Stimulated activated CD4-positive, alpha-beta T cell treated with anti-CD3 and anti-CD28 coated beads, Interleukin-2, amount 100 ng/mL, for 24 hours (primary cell): ENCODE results near the gene MATN1.

Experiments
- DNase-seq, 2 donors: peaks; one replicate each; pipeline ENCODE4 v3.0.0-alpha.2; 2020

Gene MATN1

GRCh38 chr1:30730346-30731108 is 7.1 kb upstream of the MATN1 start:
- DNase-seq = no peak

- DNase-seq = no peak
Observed at GRCh38 chr1:30729901-30730300, 6.5 kb upstream of the MATN1 start.

GRCh38 chr1:30728832-30729638 is 5.7 kb upstream of the MATN1 start:
- DNase-seq = no peak

GRCh38 chr1:30728340-30728739 is 5.0 kb upstream of the MATN1 start:
- DNase-seq = no peak

- DNase-seq = no peak
Observed at GRCh38 chr1:30727824-30728223, 4.4 kb upstream of the MATN1 start.

GRCh38 chr1:30726773-30727684 is 3.6 kb upstream of the MATN1 start:
- DNase-seq = no peak

- DNase-seq = no peak
Observed at GRCh38 chr1:30726236-30726635, 2.9 kb upstream of the MATN1 start.

GRCh38 chr1:30725450-30726095 is 2.2 kb upstream of the MATN1 start:
- no peak for DNase-seq

GRCh38 chr1:30724655-30725421 is 1.5 kb upstream of the MATN1 start:
- DNase-seq = no peak

- no peak for DNase-seq
Observed at GRCh38 chr1:30724175-30724574, 790 bp upstream of the MATN1 start.

GRCh38 chr1:30721812-30722537 is 1.4 kb downstream of the MATN1 start:
- no peak for DNase-seq

- no peak for DNase-seq
Observed at GRCh38 chr1:30721341-30721793, 2.0 kb downstream of the MATN1 start.

- no peak for DNase-seq
Observed at GRCh38 chr1:30720271-30721223, 2.8 kb downstream of the MATN1 start.

- no peak for DNase-seq
Observed at GRCh38 chr1:30719406-30720270, 3.7 kb downstream of the MATN1 start.

- DNase-seq = peak; percentile 86 to 89
Observed at GRCh38 chr1:30718636-30719405, 4.6 kb downstream of the MATN1 start.

- DNase-seq = peak; percentile 100
Observed at GRCh38 chr1:30718091-30718635, 5.2 kb downstream of the MATN1 start.

GRCh38 chr1:30716646-30717045 is 6.7 kb downstream of the MATN1 start:
- DNase-seq = no peak

- DNase-seq = no peak
Observed at GRCh38 chr1:30715886-30716285, 7.5 kb downstream of the MATN1 start.
